Esophagus muscularis mucosa (tissue), 3 donors: ENCODE data around the gene KLF15.

Experiments
- CTCF ChIP-seq, 3 experiments: fragments of 200-600 bp in 2 of 3; fragments of 450-650 bp in 1 of 3; sonication (generic) in 2 of 3; IDR thresholded peaks; one replicate each; pipeline ENCODE4 v1.5.1; 2017 to 2019; ENCODE audit warnings: antibody characterized with exemption in 3 of 3, mild to moderate bottlenecking in 2 of 3, moderate library complexity in 1 of 3
- POLR2A ChIP-seq: fragments of 450-650 bp; IDR thresholded peaks from one replicate; pipeline ENCODE4 v1.6.1; 2017; ENCODE audit warnings: antibody characterized with exemption, moderate library complexity, mild to moderate bottlenecking, low read depth
- POLR2AphosphoS5 ChIP-seq, 2 donors: sonication (generic); formaldehyde crosslinking; IDR thresholded peaks; one replicate each; pipeline ENCODE4 v1.6.1; 2017; ENCODE audit warnings: antibody characterized with exemption in 2 of 2

- TF ChIP-seq CTCF (IDR thresholded peaks at IDR 0.05) (no peak), POLR2A (no peak), POLR2AphosphoS5 (IDR thresholded peaks at IDR 0.05) (no peak)
Observed at GRCh38 chr3:126375835-126376331, 18.7 kb upstream of the KLF15 start.
